ENCODE results near the gene CYP46A1.

DNA sequence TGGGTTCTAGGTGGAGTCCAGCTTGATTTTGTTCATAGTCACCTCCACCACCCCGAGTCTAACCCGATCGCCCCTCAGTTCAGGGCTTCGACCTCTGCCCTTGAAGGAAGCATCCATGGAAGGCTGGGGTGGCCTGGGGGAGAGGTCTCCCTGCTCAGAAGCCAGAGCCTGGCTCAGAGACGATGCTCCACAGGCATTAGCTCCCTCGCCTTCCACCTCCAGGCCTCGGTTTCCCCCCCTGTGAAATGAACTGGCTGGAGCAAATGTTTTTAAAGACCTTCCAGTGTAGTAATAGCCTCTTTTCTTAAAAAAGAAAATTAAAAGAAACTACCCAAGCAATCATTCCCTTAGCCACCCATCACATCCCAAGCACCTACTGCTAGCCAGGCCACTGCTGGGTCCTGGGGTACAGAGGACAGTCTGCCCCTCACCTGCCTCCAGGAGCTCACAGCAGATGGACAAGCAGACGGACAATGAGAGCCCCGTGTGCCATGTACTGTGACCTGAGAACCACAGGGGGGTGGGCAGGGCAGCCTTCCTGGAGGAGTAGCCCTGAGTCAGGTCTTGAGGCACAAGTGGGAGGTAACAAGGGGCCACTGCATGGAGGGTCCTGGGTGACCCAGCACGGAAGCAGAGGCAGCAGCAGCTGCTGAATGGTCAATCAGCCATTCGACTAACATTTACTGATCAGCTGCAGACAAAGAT, 66.8 kb downstream of the CYP46A1 start:
- no peak for TF ChIP-seq POLR2A (IDR thresholded peaks at IDR 0.05; ENCODE audit: low read depth, low read length)
- TF ChIP-seq POLR2AphosphoS5 (IDR thresholded peaks at IDR 0.05; ENCODE audit: low read depth, low read length) = no peak
- no peak for TF ChIP-seq PAX5 (IDR thresholded peaks at IDR 0.05; ENCODE audit: insufficient read depth, low read length, severe bottlenecking)
